Thymus (tissue), 11 donors: ENCODE data around the gene PLCL1. TPM values are rescaled to one million over a fixed set of nuclear protein-coding genes. Genes with fewer than 3 reads are reported as not detected.
"Not testable (repeated sequence)": the region's sequence is repeated elsewhere in the genome, so short reads cannot be mapped to it uniquely, and the experiment has no call there.

Experiments
- DNase-seq, 9 donors: peaks; one replicate each; pipeline ENCODE4 v3.0.0-alpha.2; 2013; ENCODE audit warnings: low spot score in 9 of 9, low read depth in 6 of 9, missing footprints in 1 of 9
- H3K27ac ChIP-seq, 2 donors: one replicate each; pipeline ENCODE4 v1.5.1; 2013; ENCODE audit warnings: control low read depth in 1 of 2, low read depth in 1 of 2, low read length in 1 of 2, mild to moderate bottlenecking in 1 of 2, moderate library complexity in 1 of 2
- H3K27me3 ChIP-seq, 2 donors: one replicate each; pipeline ENCODE4 v1.5.1; 2013; ENCODE audit warnings: low read length in 1 of 2; ENCODE audit not compliant: control insufficient read depth in 2 of 2, insufficient read depth in 1 of 2
- H3K36me3 ChIP-seq, 2 donors: one replicate each; pipeline ENCODE4 v1.5.1; 2013; ENCODE audit warnings: low read length in 1 of 2, mild to moderate bottlenecking in 1 of 2, moderate library complexity in 1 of 2; ENCODE audit not compliant: control insufficient read depth in 2 of 2, insufficient read depth in 2 of 2
- H3K4me1 ChIP-seq, 2 donors: one replicate each; pipeline ENCODE4 v1.5.1; 2013; ENCODE audit warnings: low read length in 2 of 2; ENCODE audit not compliant: control insufficient read depth in 2 of 2, insufficient read depth in 2 of 2
- H3K4me3 ChIP-seq, 2 donors: one replicate each; pipeline ENCODE4 v1.5.1; 2013; ENCODE audit warnings: low read length in 2 of 2, control low read depth in 1 of 2, mild to moderate bottlenecking in 1 of 2
- H3K9me3 ChIP-seq, 2 donors: one replicate each; pipeline ENCODE4 v1.5.1; 2013; ENCODE audit warnings: low read length in 1 of 2, mild to moderate bottlenecking in 1 of 2; ENCODE audit not compliant: control insufficient read depth in 2 of 2, insufficient read depth in 1 of 2
- WGBS: extraction: QIAGEN DNeasy Blood & Tissue Kit; methylation state at CpG from one replicate; pipeline ENCODE4 v1.1.7; 2013; 5-methylcytosine and 5-hydroxymethylcytosine counted together
- polyA plus RNA-seq: library from polyadenylated mRNA; stranded (reverse); fragments of 200-250 nt; gene quantifications from one replicate; pipeline ENCODE4 v1.2.3, GENCODE V29; 2013
- total RNA-seq: library from RNA; stranded (reverse); fragments of 120-200 nt; gene quantifications from one replicate; pipeline ENCODE4 v1.2.4, GENCODE V29; 2013
- donor health status: healthy.

The PLCL1 gene
- total and polyA plus RNA-seq, 2 donors: 7.8 to 16.5 TPM

GRCh38 chr2:198196556-198196955 lies 392.2 kb downstream of the PLCL1 start:
- not testable (repeated sequence) for H3K27ac ChIP-seq, H3K9me3 ChIP-seq, H3K27me3 ChIP-seq, DNase-seq, H3K36me3 ChIP-seq, H3K4me3 ChIP-seq, H3K4me1 ChIP-seq
- 81% methylated on average over 7 of the region's 7 CpGs for WGBS

Other genes starting within 250 kb of the PLCL1 start
- gene RFTN2, start 129.0 kb upstream of the PLCL1 start, total RNA-seq: 1.4 TPM
- 0.73 TPM for gene RFTN2, start 129.0 kb upstream of the PLCL1 start, polyA plus RNA-seq
- gene MARS2, start 99.2 kb upstream of the PLCL1 start, total RNA-seq: 4.9 TPM
- 3.3 TPM for gene MARS2, start 99.2 kb upstream of the PLCL1 start, polyA plus RNA-seq
- gene BOLL, start 19.3 kb upstream of the PLCL1 start, total RNA-seq: 0.05 TPM
- gene BOLL, start 19.3 kb upstream of the PLCL1 start, polyA plus RNA-seq: not detected